VCaP (cell line): ENCODE measurements around the gene GPR15LG.

Experiments used
- H3K27ac ChIP-seq: fragments of 450-650 bp; 2 replicates; pipeline ENCODE4 v1.5.1; 2017
- CTCF ChIP-seq: fragments of 450-650 bp; conservative IDR thresholded peaks from 2 replicates; pipeline ENCODE4 v1.5.1; 2017; ENCODE audit warnings: mild to moderate bottlenecking, moderate library complexity

The GPR15LG gene

GRCh38 chr10:84213076-84213475 lies 39.5 kb downstream of the GPR15LG start:
- TF ChIP-seq CTCF, result no peak
- H3K27ac ChIP-seq, result no peak overlapping the region

DNA sequence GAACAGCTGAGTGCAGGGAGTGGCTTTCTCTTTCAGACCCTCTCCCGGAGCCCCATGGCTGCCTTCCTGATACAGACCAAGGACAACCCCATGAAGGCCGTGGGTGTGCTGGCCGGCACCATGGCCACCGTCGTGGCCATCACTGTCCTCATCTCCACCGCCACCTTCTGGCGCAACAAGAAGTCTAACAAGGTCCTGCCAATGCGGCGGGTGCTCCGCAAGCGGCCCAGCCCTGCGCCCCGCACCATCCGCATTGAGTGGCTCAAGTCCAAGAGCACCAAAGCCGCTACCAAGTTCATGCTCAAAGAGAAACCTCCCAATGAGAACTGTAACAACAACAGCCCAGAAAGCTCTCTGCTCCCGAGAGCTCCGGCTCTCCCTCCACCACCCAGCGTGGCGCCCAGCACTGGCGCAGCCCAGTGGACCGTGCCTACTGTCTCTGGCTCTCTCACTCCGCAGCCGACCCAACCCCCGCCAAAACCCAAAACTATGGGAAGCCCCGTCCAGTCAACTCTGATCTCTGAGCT lies 40.5 kb downstream of the GPR15LG start:
- TF ChIP-seq CTCF, result no peak

GRCh38 chr10:84214612-84215235 lies 41.1 kb downstream of the GPR15LG start:
- no peak overlapping the region for H3K27ac ChIP-seq
- TF ChIP-seq CTCF, result 0 out of 2 replicates have a peak, but pooled peaks have one; percentile 11

More for the DNA sequence above, 40.5 kb downstream of the GPR15LG start:
- H3K27ac ChIP-seq, result no peak overlapping the region

GRCh38 chr10:84216834-84217233 lies 43.2 kb downstream of the GPR15LG start:
- no peak overlapping the region for H3K27ac ChIP-seq
- TF ChIP-seq CTCF, result no peak

GRCh38 chr10:84217746-84218145 lies 44.1 kb downstream of the GPR15LG start:
- no peak for TF ChIP-seq CTCF
- no peak overlapping the region for H3K27ac ChIP-seq

DNA sequence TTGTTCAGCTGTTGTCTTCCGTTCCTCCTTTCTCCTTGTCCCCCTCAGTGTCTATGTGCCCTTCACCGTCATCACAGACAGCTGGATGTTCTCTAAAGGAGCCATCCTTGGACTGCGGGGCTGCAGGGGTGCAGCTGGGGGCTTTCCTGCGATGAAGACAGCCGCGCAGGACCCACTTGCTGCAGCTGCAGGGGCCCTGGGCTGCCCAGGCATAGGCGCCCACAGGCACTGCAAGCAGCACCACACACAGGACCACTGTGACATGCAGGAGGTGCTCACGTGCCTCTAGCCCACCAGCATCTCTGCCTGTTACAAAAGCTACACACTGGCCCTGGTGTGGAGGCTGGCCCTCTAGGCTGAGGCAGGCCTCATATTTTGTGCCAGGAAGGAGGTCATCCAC lies 48.3 kb downstream of the GPR15LG start:
- no peak for TF ChIP-seq CTCF

DNA sequence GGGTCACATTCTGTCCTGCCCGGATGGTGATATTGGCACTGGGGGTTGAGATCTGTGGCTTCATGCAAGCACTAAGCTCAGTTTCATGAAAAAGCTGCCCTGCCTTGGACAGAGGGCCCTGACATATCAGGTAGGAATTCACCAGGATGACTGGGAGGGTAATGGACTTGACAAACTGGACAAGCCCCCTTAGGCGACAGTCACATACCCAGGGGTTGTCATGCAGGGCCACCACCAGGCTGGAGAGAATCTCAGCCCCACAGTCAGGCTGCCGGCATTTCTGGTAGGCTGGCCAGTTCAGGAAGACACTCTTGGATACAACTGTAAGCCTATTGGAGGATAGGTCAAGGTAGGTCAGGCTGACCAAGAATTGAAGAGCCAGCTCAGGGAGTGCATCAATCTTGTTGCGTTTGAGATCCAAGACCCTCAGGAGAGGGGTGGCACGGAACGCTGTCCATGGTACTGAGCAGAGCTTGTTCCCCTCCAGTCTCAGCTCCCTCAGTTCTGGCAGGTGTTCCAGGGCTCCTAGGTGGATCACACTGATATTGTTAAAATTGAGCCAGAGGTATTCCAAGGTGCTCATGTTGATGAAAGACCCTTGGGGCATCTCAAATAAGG lies 50.9 kb downstream of the GPR15LG start:
- no peak overlapping the region for H3K27ac ChIP-seq
- TF ChIP-seq CTCF, result no peak

More for the DNA sequence above, 48.3 kb downstream of the GPR15LG start:
- H3K27ac ChIP-seq, result no peak overlapping the region
